Smooth muscle cell (in vitro differentiated cells): Measurements from ENCODE around the gene SYCP2L. TPM values are rescaled to one million over a fixed set of nuclear protein-coding genes. Genes with fewer than 3 reads are reported as not detected.
A peak's percentile ranks its signal among the peaks of the same experiment; 100 is the strongest.

Experiments used
- DNase-seq: peaks from one replicate; lab custom pipeline; 2025; ENCODE audit not compliant: unreplicated experiment; lab: John Stamatoyannopoulos, UW
- H2AFZ ChIP-seq: fragments of 200-600 bp; sonication (generic); 2 replicates; pipeline ENCODE4 v1.6.0; 2016; ENCODE audit warnings: antibody characterized with exemption, low read depth, mild to moderate bottlenecking
- H3F3A ChIP-seq: fragments of 200-600 bp; sonication (generic); 2 replicates; pipeline ENCODE4 v1.6.0; 2017; ENCODE audit warnings: antibody characterized with exemption, low read depth
- H3K27ac ChIP-seq: fragments of 200-600 bp; sonication (generic); 2 replicates; pipeline ENCODE4 v1.5.1; 2016; ENCODE audit warnings: low read depth, mild to moderate bottlenecking
- H3K27me3 ChIP-seq: fragments of 200-600 bp; sonication (generic); 2 replicates; pipeline ENCODE4 v1.6.1; 2016; ENCODE audit warnings: low read depth, mild to moderate bottlenecking
- H3K36me3 ChIP-seq: fragments of 200-600 bp; sonication (generic); 2 replicates; pipeline ENCODE4 v1.5.1; 2016; ENCODE audit warnings: low read depth
- H3K4me1 ChIP-seq: fragments of 200-600 bp; sonication (generic); 2 replicates; pipeline ENCODE4 v1.5.1; 2016; ENCODE audit warnings: low read depth
- H3K4me2 ChIP-seq: fragments of 200-600 bp; sonication (generic); 2 replicates; pipeline ENCODE4 v1.6.0; 2016; ENCODE audit warnings: mild to moderate bottlenecking
- H3K4me3 ChIP-seq: fragments of 200-600 bp; sonication (generic); 2 replicates; pipeline ENCODE4 v1.5.1; 2016; ENCODE audit warnings: mild to moderate bottlenecking
- H3K79me2 ChIP-seq: fragments of 200-600 bp; sonication (generic); 2 replicates; pipeline ENCODE4 v1.6.0; 2016; ENCODE audit warnings: low read depth, mild to moderate bottlenecking
- H3K9ac ChIP-seq: fragments of 200-600 bp; sonication (generic); 2 replicates; pipeline ENCODE4 v1.6.0; 2016; ENCODE audit warnings: low read depth
- H3K9me3 ChIP-seq: fragments of 200-600 bp; sonication (generic); replicated peaks from 2 replicates; pipeline ENCODE4 v1.5.1; 2016; ENCODE audit warnings: low read depth
- H4K20me1 ChIP-seq: fragments of 200-600 bp; sonication (generic); 2 replicates; pipeline ENCODE4 v1.6.0; 2016; ENCODE audit warnings: low read depth
- WGBS: methylation state at CpG from one replicate; pipeline ENCODE4 v1.1.7; 2016; ENCODE audit warnings: low lambda C conversion rate; 5-methylcytosine and 5-hydroxymethylcytosine counted together
- polyA plus RNA-seq: library from polyadenylated mRNA; unstranded; fragments of >200 nt; fragmentation: Nextera tagmentation; extraction: Ambion mirVana; gene quantifications from 2 replicates; pipeline ENCODE4 v1.2.1, GENCODE V29; 2016
- total RNA-seq: library from RNA; depleted of rRNA; stranded (reverse); fragments of >200 nt; gene quantifications from 2 replicates; pipeline ENCODE4 v1.2.3, GENCODE V29; 2014
- TF ChIP-seq, protein P1 (sequence below): fragments of 200-600 bp; sonication (generic); IDR thresholded peaks from 2 replicates; pipeline ENCODE4 v1.5.1; 2017; ENCODE audit warnings: borderline replicate concordance, mild to moderate bottlenecking, antibody characterized with exemption; ENCODE audit not compliant: insufficient read depth, poor library complexity, severe bottlenecking

Gene SYCP2L
- total and polyA plus RNA-seq, 2 experiments from 2014 or later = 0.74 to 6.4 TPM

DNA sequence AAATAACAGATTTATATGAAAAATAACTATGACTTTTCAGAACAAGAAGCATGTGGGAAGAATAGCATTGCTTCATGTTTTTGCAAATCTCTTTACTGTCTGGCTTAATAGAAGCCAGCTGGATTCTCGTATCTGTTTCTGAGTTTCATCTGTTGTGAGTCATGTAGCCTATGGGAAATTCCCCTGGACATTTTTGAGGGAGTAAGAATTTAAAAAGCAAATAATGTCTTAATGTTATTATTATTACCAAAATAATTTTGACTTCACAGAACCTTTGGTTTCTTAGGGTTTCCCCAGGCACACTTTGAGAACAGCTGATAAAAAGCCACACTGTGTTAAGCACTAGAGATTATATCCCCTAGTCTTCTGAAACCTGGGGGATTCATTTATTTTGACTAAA, 75.8 kb downstream of the SYCP2L start:
- Histone ChIP-seq H3K79me2 (no peaks in the 10 kb centered on the region), H3K27me3 (no peaks in the 10 kb centered on the region), H3K9me3 (peaks cover 12% of the 10 kb centered on the region), H3K9ac (peak overlapping the region; percentile 64), H3K4me1 (peaks cover 15% of the 10 kb centered on the region), H3K4me3 (no peak overlapping the region), H3K27ac (peak overlapping the region; percentile 94), H2AFZ (no peak overlapping the region), H4K20me1 (no peaks in the 10 kb centered on the region), H3K4me2 (peak overlapping the region; percentile 70), H3K36me3 (peaks cover 12% of the 10 kb centered on the region), H3F3A (peaks cover 15% of the 10 kb centered on the region)
- WGBS = 0% methylated on average over 1 of the region's 1 CpG
- TF ChIP-seq, protein P1, sequence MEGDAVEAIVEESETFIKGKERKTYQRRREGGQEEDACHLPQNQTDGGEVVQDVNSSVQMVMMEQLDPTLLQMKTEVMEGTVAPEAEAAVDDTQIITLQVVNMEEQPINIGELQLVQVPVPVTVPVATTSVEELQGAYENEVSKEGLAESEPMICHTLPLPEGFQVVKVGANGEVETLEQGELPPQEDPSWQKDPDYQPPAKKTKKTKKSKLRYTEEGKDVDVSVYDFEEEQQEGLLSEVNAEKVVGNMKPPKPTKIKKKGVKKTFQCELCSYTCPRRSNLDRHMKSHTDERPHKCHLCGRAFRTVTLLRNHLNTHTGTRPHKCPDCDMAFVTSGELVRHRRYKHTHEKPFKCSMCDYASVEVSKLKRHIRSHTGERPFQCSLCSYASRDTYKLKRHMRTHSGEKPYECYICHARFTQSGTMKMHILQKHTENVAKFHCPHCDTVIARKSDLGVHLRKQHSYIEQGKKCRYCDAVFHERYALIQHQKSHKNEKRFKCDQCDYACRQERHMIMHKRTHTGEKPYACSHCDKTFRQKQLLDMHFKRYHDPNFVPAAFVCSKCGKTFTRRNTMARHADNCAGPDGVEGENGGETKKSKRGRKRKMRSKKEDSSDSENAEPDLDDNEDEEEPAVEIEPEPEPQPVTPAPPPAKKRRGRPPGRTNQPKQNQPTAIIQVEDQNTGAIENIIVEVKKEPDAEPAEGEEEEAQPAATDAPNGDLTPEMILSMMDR = no peak
- no peak for DNase-seq

DNA sequence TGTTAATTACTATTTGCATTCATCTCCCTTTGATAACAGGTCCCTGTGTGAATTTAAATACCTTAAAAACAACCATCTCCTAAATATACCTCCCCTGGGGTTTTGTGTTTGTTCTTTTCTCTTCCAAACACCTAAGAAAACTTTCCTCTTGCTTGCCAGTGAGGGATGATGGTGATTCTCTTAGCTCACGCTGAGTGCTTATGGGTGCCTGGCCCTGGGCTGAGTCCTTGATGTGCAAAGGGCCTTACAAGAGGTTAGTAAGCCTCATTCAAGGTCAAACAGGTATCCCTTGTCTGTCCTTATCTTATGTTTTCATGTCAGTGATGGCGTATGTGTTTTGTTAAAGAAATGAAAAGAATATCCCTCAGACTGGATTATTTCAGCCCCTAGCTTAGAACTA, 76.3 kb downstream of the SYCP2L start:
- Histone ChIP-seq H3K4me2 (peak overlapping the region; percentile 70), H3K79me2 (no peaks in the 10 kb centered on the region), H2AFZ (no peak overlapping the region), H3K9ac (peak overlapping the region; percentile 64), H3K27ac (peak overlapping the region; percentile 94), H3K27me3 (no peaks in the 10 kb centered on the region), H3K4me1 (peaks cover 15% of the 10 kb centered on the region), H3K4me3 (no peak overlapping the region), H3K36me3 (peaks cover 14% of the 10 kb centered on the region), H4K20me1 (no peaks in the 10 kb centered on the region), H3F3A (peaks cover 15% of the 10 kb centered on the region), H3K9me3 (peaks cover 17% of the 10 kb centered on the region)
- DNase-seq = no peak
- TF ChIP-seq, protein P1 = no peak
- 55% methylated on average over 2 of the region's 2 CpGs for WGBS

DNA sequence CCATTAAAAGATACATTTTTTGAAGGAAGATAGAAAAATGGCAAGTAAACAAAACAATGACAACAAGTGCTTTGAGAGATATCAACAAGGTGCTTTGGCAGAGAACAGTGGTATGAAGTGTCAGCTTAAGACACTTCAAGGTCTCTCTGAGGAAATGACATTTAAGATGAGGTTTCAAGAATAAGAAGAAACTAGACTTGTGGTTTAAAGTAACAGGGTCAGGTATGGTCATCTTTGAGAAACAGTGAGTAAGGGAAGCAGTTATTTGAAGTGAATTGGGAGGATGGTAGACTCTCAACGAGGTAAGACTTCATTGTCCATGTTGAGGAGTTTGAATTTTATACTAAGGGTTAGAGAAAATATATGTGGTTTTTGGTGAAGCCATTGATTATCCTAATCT, 77.8 kb downstream of the SYCP2L start:
- Histone ChIP-seq H2AFZ (no peak overlapping the region), H3K9ac (no peak overlapping the region), H3K4me2 (no peak overlapping the region), H3K9me3 (peaks cover 17% of the 10 kb centered on the region), H3F3A (peaks cover 15% of the 10 kb centered on the region), H3K4me3 (no peak overlapping the region), H3K4me1 (peaks cover 15% of the 10 kb centered on the region), H3K27me3 (no peaks in the 10 kb centered on the region), H4K20me1 (no peaks in the 10 kb centered on the region), H3K36me3 (peaks cover 14% of the 10 kb centered on the region), H3K79me2 (no peaks in the 10 kb centered on the region), H3K27ac (no peak overlapping the region)
- 86% methylated on average over 1 of the region's 1 CpG for WGBS
- TF ChIP-seq, protein P1 = no peak
- no peak for DNase-seq

DNA sequence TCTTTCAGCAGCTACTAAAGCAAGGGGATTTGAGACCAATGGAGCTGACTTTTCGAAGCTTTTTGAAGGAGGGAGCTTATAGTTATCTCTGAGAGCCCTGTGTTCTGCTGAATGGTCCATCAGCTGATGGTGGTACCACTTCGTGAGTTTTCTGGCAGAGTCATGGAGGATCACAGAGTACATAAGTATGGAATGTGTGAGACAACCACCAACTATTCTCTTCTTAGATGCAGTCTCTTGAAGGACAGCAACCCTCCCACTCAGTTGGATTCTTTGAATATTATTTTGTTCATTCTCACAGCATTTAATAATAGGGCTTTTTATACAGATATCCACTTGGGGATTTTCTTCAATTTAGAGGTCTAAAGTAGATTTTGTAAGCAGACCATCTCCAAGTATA, 81.9 kb downstream of the SYCP2L start:
- Histone ChIP-seq H3K9ac (no peak overlapping the region), H3K36me3 (peaks cover 14% of the 10 kb centered on the region), H3K4me3 (no peak overlapping the region), H3K9me3 (peaks cover 17% of the 10 kb centered on the region), H3K79me2 (no peaks in the 10 kb centered on the region), H3K27ac (no peak overlapping the region), H3K4me2 (no peak overlapping the region), H4K20me1 (no peaks in the 10 kb centered on the region), H3K27me3 (no peaks in the 10 kb centered on the region), H3F3A (no peaks in the 10 kb centered on the region), H2AFZ (no peak overlapping the region), H3K4me1 (no peaks in the 10 kb centered on the region)
- 47% methylated on average over 2 of the region's 2 CpGs for WGBS
- no peak for DNase-seq
- TF ChIP-seq, protein P1 = no peak
